PC-9 (cell line): ENCODE results near the gene RNU5D-1. TPM values are rescaled to one million over a fixed set of nuclear protein-coding genes. Genes with fewer than 3 reads are reported as not detected.

Experiments
- BruUV-seq: library from RNA; stranded (reverse); fragments of 400-500 nt; replicated peaks from 2 replicates; lab custom pipeline; 2021; lab: Mats Ljungman, UMichigan
- CTCF ChIA-PET: fragments of 300-600 bp; sonication (Branson Sonifier 250); formaldehyde crosslinking; loops from one replicate; lab custom pipeline; 2022; ENCODE audit warnings: antibody characterized with exemption; lab: Charles Lee
- POLR2A ChIA-PET: fragments of 300-600 bp; sonication (Branson Sonifier 250); formaldehyde crosslinking; loops from one replicate; lab custom pipeline; 2022; ENCODE audit warnings: antibody characterized with exemption; ENCODE audit not compliant: unreplicated experiment; lab: Charles Lee
- DNase-seq, 2 experiments: peaks; one replicate each; pipeline versions ENCODE4 v3.0.0 to v3.0.0-alpha.2; 2015 to 2022; ENCODE audit warnings: mixed read lengths in 1 of 2
- H2AFZ ChIP-seq: fragments of 200-600 bp; sonication (generic); 2 replicates; pipeline ENCODE4 v1.8.1; 2017; ENCODE audit warnings: antibody characterized with exemption
- H3F3A ChIP-seq: fragments of 200-600 bp; sonication (generic); 2 replicates; pipeline ENCODE4 v1.8.1; 2017; ENCODE audit warnings: antibody characterized with exemption, mild to moderate bottlenecking, low read depth; ENCODE audit not compliant: insufficient read depth
- H3K27ac ChIP-seq: fragments of 200-600 bp; sonication (generic); 2 replicates; pipeline ENCODE4 v1.6.1; 2016; ENCODE audit warnings: mixed run types
- H3K27me3 ChIP-seq: fragments of 200-600 bp; sonication (generic); 2 replicates; pipeline ENCODE4 v1.6.1; 2016; ENCODE audit warnings: low read depth, mixed run types; ENCODE audit not compliant: insufficient read depth
- H3K36me3 ChIP-seq: fragments of 200-600 bp; sonication (generic); 2 replicates; pipeline ENCODE4 v1.6.1; 2016; ENCODE audit warnings: low read depth, mixed run types
- H3K4me1 ChIP-seq: fragments of 200-600 bp; sonication (generic); replicated peaks from 2 replicates; pipeline ENCODE4 v1.6.1; 2016; ENCODE audit warnings: mixed run types; ENCODE audit not compliant: insufficient read depth
- H3K4me2 ChIP-seq: fragments of 200-600 bp; sonication (generic); 2 replicates; pipeline ENCODE4 v1.6.1; 2017; ENCODE audit warnings: mixed run types
- H3K4me3 ChIP-seq: fragments of 200-600 bp; sonication (generic); 2 replicates; pipeline ENCODE4 v1.6.1; 2016; ENCODE audit warnings: mixed run types
- H3K79me2 ChIP-seq: fragments of 200-600 bp; sonication (generic); 2 replicates; pipeline ENCODE4 v1.6.1; 2017; ENCODE audit warnings: low read depth, mixed run types
- H3K9me2 ChIP-seq: fragments of 200-600 bp; sonication (generic); 2 replicates; pipeline ENCODE4 v1.8.1; 2017; ENCODE audit warnings: mild to moderate bottlenecking; ENCODE audit not compliant: insufficient read depth
- H3K9me3 ChIP-seq: fragments of 200-600 bp; sonication (generic); 2 replicates; pipeline ENCODE4 v1.8.1; 2016; ENCODE audit warnings: low read depth; ENCODE audit not compliant: insufficient read depth
- H4K20me1 ChIP-seq: fragments of 200-600 bp; sonication (generic); 2 replicates; pipeline ENCODE4 v1.8.1; 2017; ENCODE audit not compliant: insufficient read depth
- EZH2 ChIP-seq: fragments of 200-600 bp; sonication (generic); IDR thresholded peaks from 2 replicates; pipeline ENCODE4 v1.8.0; 2017; ENCODE audit warnings: antibody characterized with exemption, low read depth
- intact Hi-C: fragments of 100-400 bp; cut with micrococcal nuclease; formaldehyde crosslinking; loops from one replicate; pipeline ENCODE4 v1.10.0; 2022; ENCODE audit not compliant: unreplicated experiment
- total RNA-seq: library from RNA; stranded (reverse); gene quantifications from 2 replicates; pipeline ENCODE4 v1.2.3, GENCODE V29; 2021
- TF ChIP-seq, protein P1 (sequence below): fragments of 200-600 bp; sonication (generic); conservative IDR thresholded peaks from 2 replicates; pipeline ENCODE4 v1.6.1; 2017; ENCODE audit warnings: mixed run types, antibody characterized with exemption, mild to moderate bottlenecking, moderate library complexity

Gene RNU5D-1
- total RNA-seq, 1 experiment from 2014 or later = not detected

DNA sequence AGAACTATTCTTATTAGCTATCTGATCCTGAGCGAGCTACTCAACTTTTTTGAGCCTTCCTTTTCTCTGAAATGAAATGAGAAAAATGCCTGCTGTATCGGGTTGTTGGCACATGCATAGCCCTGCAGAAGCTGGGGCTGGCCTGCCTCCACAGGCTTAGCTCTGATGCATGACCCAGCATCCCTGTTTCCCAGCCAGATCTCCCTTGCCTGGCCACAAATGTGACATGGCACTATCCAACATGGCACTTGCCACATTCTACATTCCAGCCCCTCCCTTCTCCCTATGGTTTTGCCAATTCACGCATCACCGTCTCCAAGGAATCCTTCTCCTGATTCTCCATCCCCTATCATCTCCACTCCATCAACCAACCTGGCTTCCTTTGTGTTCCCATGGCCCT is 13.8 kb downstream of the RNU5D-1 start:
- H2AFZ ChIP-seq = no peak overlapping the region
- CTCF ChIA-PET = no interaction called here
- no peak overlapping the region for H3K4me3 ChIP-seq
- H4K20me1 ChIP-seq = no peaks in the 10 kb centered on the region
- POLR2A ChIA-PET = interaction anchor here (0.7 kb wide), 1 partner anchor 101 kb away, joined by 9 read pairs; no protein-coding TSS in a partner anchor
- H3K27me3 ChIP-seq = no peaks in the 10 kb centered on the region
- peaks cover 36% of the 10 kb centered on the region for H3F3A ChIP-seq
- no peaks in the 10 kb centered on the region for H3K36me3 ChIP-seq
- no peak overlapping the region for H3K27ac ChIP-seq
- no peak overlapping the region for H3K4me2 ChIP-seq
- H3K4me1 ChIP-seq = peaks cover 36% of the 10 kb centered on the region
- H3K9me2 ChIP-seq = no peaks in the 10 kb centered on the region
- no peaks in the 10 kb centered on the region for H3K79me2 ChIP-seq
- H3K9me3 ChIP-seq = no peaks in the 10 kb centered on the region
- no TSS peak for BruUV-seq
- intact Hi-C loops = loop anchor here (5.0 kb wide), 1 partner anchor 295 kb away; the partner anchor contains the start of genes HECTD3 and UROD
- no peak for DNase-seq
- TF ChIP-seq EZH2 = no peak
- TF ChIP-seq, protein P1, sequence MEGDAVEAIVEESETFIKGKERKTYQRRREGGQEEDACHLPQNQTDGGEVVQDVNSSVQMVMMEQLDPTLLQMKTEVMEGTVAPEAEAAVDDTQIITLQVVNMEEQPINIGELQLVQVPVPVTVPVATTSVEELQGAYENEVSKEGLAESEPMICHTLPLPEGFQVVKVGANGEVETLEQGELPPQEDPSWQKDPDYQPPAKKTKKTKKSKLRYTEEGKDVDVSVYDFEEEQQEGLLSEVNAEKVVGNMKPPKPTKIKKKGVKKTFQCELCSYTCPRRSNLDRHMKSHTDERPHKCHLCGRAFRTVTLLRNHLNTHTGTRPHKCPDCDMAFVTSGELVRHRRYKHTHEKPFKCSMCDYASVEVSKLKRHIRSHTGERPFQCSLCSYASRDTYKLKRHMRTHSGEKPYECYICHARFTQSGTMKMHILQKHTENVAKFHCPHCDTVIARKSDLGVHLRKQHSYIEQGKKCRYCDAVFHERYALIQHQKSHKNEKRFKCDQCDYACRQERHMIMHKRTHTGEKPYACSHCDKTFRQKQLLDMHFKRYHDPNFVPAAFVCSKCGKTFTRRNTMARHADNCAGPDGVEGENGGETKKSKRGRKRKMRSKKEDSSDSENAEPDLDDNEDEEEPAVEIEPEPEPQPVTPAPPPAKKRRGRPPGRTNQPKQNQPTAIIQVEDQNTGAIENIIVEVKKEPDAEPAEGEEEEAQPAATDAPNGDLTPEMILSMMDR = no peak

DNA sequence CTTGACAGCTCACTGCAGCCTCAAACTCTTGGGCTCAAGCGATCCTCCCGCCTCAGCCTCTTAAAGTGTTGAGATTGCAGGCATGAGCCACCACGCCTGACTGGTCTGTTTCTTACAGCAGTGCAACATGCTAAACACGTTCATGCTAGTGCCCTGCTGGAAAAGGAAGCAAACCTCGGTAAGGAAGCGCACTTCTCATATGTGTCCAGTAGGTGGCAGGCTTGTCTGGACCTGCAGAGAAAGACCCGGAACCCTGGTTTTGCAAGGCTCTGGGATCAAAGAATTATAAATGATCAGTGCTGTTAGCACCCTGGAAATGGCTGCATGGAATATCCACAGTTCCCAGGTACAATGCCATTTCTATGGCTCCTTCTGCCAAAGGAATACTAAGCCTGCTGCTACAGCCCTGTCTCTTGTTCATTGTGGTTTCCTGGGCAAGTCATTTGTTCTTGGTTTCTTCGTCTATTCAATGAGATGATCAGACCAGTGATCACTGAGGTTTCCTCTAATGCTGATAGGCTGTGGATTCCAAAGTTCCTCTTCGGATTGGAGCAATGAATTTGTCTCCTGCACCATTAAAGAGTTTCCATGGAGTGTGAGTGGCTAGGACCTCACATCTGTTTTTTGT is 15.9 kb downstream of the RNU5D-1 start:
- no peaks in the 10 kb centered on the region for H3K9me3 ChIP-seq
- H3K4me1 ChIP-seq = peaks cover 21% of the 10 kb centered on the region
- peak; percentile 64 to 69 for DNase-seq
- no peak overlapping the region for H3K4me3 ChIP-seq
- TF ChIP-seq, protein P1 = peak; percentile 91
- no peak for TF ChIP-seq EZH2
- no peaks in the 10 kb centered on the region for H3K9me2 ChIP-seq
- no peak overlapping the region for H2AFZ ChIP-seq
- H3F3A ChIP-seq = peaks cover 21% of the 10 kb centered on the region
- H3K79me2 ChIP-seq = no peaks in the 10 kb centered on the region
- ChIA-PET CTCF (interaction anchor here (0.5 to 0.7 kb wide), 4 partner anchors 15 to 1170 kb away, joined by 3 to 5 read pairs (median 4); no protein-coding TSS in a partner anchor), POLR2A (no interaction called here)
- no peak overlapping the region for H3K4me2 ChIP-seq
- no peak overlapping the region for H3K27ac ChIP-seq
- H4K20me1 ChIP-seq = no peaks in the 10 kb centered on the region
- H3K27me3 ChIP-seq = no peaks in the 10 kb centered on the region
- intact Hi-C loops = loop anchor here (1.0 to 5.0 kb wide), 3 partner anchors 12 to 297 kb away; partner anchors contain the start of genes ARMH1, HECTD3, TMEM53 and UROD
- no peaks in the 10 kb centered on the region for H3K36me3 ChIP-seq
- no TSS peak for BruUV-seq

DNA sequence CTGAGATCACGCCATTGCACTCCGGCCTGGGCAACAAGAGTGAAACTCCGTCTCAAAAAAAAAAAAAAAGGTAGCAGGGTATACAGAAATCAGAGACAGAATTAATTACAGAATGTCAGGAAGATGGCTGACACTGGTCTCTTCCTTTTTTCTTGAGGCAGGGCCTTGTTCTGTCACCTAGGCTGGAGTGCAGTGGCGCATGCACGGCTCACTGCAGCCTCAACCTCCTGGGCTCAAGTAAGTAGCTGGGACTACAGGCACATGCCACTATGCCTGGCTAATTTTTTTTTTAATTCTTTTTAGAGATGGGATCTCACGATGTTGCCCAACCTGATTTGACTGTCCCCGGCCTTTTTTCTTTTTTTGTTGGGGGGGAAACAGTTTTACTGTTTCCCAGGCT is 16.4 kb downstream of the RNU5D-1 start:
- no TSS peak for BruUV-seq
- TF ChIP-seq EZH2 = no peak
- TF ChIP-seq, protein P1 = no peak
- H3K9me3 ChIP-seq = no peaks in the 10 kb centered on the region
- H3K27me3 ChIP-seq = no peaks in the 10 kb centered on the region
- H3K79me2 ChIP-seq = no peaks in the 10 kb centered on the region
- peaks cover 21% of the 10 kb centered on the region for H3F3A ChIP-seq
- ChIA-PET CTCF (interaction anchor here (0.5 to 0.7 kb wide), 5 partner anchors 14 to 1170 kb away, joined by 3 to 5 read pairs (median 3); no protein-coding TSS in a partner anchor), POLR2A (no interaction called here)
- no peak overlapping the region for H3K4me3 ChIP-seq
- no peak for DNase-seq
- H3K36me3 ChIP-seq = no peaks in the 10 kb centered on the region
- no peak overlapping the region for H3K4me2 ChIP-seq
- intact Hi-C loops = no loop called here
- H3K4me1 ChIP-seq = peaks cover 26% of the 10 kb centered on the region
- H2AFZ ChIP-seq = no peak overlapping the region
- H4K20me1 ChIP-seq = no peaks in the 10 kb centered on the region
- H3K27ac ChIP-seq = no peak overlapping the region
- H3K9me2 ChIP-seq = no peaks in the 10 kb centered on the region
